ENCODE data around the gene SLC7A7.
"Not testable (repeated sequence)": the region's sequence is repeated elsewhere in the genome, so short reads cannot be mapped to it uniquely, and the experiment has no call there.

DNA sequence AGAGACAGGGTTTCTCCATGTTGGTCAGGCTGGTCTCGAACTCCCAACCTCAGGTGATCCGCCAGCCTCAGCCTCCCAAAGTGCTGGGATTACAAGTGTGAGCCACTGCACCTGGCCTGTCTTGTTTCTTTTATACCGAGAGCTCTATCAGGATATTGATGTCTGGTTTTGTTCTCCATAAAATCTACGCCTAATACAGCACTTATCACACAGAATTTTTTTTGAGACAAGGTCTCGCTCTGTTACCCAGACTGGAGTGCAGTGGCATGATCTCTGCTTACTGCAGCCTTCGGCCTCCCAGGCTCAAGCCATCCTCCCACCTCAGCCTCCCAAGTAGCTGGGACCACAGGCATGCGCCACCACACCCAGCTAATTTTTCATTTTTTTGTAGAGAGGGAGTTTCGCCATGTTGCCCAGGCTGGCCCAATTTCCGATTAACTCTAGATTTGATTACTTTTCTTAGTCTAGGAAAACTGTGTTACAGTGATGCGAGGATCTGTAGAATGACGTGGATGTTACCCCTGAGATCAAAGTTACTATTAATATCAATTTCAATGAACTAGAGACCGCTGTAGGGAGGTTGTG, 13.9 kb upstream of the SLC7A7 start:
- not testable (repeated sequence) for TF ChIP-seq EZH2 (IDR thresholded peaks at IDR 0.05; ENCODE audit: insufficient read depth, poor library complexity, severe bottlenecking); EZH2phosphoT487 (IDR thresholded peaks at IDR 0.05; ENCODE audit: insufficient read depth, low read depth)

Data from GM23248 (cell line).